GM12873 (cell line): ENCODE data around the gene RPL15.

Source experiments
- TF ChIP-seq, protein P1 (sequence below): IDR thresholded peaks from 2 replicates; pipeline ENCODE4 v1.5.1; 2012; ENCODE audit warnings: low read depth, mild to moderate bottlenecking, moderate library complexity, low read length, control low read depth; ENCODE audit not compliant: insufficient read depth; ENCODE audit errors: missing control alignments

The RPL15 gene

DNA sequence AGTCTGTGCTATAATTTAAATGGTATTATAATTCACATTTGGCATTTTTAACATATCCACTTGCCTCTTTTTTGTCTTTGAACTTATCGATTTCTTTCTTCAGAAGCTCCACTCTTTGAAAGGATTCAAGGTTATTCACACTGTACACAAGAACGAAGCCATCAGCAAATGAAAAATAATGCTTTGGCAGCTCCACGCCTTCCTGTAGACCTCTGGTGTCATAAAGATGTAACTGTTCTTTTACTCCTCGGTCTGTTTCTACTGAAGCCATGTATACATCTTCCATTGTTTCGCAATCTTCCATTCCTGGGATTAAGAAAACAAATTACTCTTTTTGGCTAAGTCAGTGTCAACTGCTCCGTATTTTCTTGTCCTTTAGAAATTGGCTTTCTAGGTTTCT lies 16.2 kb upstream of the RPL15 start:
- TF ChIP-seq, protein P1, sequence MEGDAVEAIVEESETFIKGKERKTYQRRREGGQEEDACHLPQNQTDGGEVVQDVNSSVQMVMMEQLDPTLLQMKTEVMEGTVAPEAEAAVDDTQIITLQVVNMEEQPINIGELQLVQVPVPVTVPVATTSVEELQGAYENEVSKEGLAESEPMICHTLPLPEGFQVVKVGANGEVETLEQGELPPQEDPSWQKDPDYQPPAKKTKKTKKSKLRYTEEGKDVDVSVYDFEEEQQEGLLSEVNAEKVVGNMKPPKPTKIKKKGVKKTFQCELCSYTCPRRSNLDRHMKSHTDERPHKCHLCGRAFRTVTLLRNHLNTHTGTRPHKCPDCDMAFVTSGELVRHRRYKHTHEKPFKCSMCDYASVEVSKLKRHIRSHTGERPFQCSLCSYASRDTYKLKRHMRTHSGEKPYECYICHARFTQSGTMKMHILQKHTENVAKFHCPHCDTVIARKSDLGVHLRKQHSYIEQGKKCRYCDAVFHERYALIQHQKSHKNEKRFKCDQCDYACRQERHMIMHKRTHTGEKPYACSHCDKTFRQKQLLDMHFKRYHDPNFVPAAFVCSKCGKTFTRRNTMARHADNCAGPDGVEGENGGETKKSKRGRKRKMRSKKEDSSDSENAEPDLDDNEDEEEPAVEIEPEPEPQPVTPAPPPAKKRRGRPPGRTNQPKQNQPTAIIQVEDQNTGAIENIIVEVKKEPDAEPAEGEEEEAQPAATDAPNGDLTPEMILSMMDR = no peak

DNA sequence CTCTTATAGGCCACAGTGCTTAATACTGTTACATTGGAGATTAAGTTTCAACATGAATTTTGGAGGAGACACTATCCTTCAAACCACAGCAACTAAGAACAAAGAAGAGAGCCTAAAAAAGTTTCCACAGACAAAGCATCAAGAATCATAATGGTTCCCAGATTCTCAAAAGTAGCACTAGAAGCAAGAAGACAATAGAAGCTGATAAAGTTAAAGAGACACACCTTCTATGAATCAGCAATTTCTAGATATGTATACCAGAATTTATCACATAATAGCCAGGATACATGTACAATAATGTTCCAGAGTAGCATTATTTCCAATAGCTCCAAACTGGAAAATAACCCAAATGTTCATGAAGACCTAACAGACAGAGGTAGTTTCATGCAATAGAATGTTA lies 12.4 kb upstream of the RPL15 start:
- TF ChIP-seq, protein P1 = no peak

DNA sequence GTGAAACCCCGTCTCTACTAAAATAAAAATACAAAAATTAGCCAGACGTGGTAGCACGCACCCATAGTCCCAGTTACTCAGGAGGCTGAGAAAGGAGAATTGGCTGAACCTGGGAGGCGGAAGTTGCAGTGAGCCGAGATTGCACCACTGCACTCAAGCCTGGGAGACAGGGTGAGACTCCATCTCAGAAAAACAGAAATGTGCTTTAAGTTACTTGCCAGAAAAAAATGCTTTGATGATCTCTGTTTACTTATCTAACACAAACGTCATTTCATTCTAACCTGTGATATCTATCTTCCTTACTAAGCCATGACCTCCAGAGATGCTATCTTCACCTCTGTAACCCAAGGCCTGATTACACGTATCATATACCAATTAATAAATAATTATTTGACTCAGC lies 7.6 kb upstream of the RPL15 start:
- TF ChIP-seq, protein P1 = no peak

DNA sequence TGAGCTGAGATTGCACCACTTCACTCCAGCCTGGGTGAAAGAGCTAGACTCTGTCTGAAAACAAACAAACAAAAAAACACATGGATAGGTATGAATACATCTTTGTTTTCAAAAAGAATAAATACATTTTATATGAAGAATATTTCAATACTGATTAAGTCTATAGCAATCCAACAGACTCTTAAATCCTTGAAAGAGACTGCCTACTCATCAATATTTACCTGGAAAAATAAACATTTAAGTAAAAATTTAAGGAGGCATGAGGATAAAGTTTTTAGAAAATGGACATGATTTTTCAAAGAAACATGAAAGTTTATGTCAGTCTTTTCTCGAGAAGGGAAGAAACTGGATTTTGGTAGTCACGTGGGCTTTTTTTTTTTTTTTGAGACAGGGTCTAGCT lies 5.5 kb upstream of the RPL15 start:
- TF ChIP-seq, protein P1 = no peak

DNA sequence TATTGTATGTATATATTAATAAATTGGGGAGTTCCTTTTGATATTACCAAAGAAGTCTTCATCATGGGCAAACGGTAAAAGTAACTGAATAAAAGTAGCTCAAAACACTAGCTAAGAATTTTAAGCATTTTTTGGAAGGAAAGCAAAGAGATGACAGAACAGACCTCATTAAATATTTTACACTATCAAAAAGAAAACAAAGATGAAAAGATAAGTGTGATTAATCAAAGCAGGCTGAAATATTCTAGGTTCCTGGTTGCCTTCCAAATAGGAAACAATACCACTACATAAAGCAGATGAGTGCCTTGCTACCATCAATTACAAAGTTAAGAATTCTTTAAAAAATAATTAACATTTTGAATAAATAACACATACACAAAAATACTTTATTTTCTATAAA lies 3.8 kb upstream of the RPL15 start:
- TF ChIP-seq, protein P1 = no peak

DNA sequence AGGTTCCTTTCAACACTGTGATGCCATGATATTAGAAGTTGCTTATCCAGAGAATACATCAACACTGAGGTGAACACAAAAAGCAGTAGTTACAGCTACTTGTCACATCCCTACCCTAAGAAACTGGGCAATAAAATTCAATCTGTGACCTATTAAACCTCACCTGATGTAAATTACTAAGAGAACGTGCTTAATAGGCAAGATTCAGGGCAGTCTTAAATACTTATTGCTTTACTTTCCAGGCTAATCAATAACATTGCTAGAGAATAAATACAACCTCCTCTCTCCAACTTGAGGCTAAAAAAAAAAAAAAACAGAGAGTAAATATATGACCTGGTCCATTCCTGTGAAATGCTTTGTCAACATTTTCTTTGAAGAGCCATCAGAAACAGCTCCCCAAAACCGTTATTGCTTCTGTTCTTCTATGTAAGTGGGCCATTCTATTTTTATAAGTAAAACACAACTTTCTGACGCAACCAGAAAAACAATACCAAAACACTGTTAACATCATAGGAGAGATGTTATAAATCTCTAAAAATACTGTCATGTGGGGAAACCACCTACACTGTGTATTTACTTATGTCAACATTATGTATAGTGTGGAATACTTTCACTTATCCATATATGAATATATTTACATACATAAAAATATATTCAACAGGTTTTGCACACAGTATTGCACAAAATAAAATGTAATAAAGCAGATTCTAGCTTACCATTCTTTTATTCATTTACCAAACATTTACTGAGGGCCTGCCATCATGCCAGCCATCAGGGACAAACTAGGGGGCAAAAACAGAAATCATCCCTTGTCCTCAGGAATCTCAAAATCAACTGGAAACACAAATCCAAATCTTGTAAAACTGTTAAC lies 2.8 kb upstream of the RPL15 start:
- TF ChIP-seq, protein P1 = no peak

DNA sequence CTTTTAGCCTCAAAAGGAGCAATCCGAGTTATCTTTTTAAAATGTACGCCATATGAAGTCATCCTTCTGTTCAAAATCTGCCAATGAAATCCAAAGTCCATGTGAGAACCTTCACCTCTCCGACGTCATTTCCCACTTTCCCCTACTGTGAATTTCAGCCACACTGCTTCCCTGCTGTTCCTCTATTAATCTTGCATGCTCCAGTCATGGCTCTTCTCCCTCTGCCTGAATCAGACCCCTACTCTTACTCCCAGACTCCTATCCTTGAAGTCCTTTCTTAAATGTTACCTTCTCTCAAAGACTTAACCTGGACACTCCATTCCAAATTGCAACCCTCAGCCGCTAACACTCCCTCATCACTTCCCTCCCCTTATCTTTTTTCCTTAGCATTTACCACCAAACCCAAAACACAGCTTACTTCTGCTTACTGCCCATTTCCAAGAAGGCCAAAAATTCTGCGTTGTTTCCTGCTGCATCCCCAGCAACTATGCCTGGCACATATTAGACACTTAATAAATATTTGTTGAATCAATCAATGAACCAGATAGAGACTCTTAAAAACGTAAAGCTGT lies 1.3 kb upstream of the RPL15 start:
- TF ChIP-seq, protein P1 = no peak
